Stimulated activated CD4-positive, alpha-beta T cell treated with anti-CD3 and anti-CD28 coated beads, Interleukin-4, amount 100 ng/mL, for 4 hours (primary cell): ENCODE measurements around the gene COPZ1.
A peak's percentile ranks its signal among the peaks of the same experiment; 100 is the strongest.

ENCODE experiments used
- DNase-seq, 2 experiments: peaks; one replicate each; pipeline ENCODE4 v3.0.0-alpha.2; 2020

Gene COPZ1

GRCh38 chr12:54398995-54399793 lies 74.3 kb downstream of the COPZ1 start:
- peak; percentile 78 to 82 for DNase-seq

DNA sequence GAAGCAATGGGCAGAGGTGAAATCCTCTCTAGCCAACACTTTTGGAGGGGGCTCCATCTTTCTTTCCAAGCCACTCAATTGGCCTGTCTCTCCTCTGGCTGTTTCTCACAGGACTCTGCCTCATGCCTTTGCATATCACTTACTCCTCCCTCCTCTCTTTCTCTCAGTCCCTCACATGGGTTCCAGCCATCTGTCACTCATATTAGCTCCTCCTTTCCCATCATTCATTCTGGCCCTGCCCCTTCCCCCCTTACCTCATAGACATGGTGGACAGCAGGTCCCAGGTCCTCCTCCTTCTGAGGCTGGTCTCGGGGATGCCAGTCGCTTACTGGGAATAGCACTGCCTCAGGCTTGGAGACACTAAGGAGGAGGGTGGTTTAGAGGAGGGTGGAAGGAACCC lies 76.2 kb downstream of the COPZ1 start:
- DNase-seq, result no peak
